NT2/D1 (cell line): ENCODE data around the gene FYB1.

Experiments
- DNase-seq: peaks from one replicate; pipeline ENCODE4 v3.0.0-alpha.2; 2011; ENCODE audit warnings: low read depth, low spot score
- H3K27me3 ChIP-seq: 2 replicates; pipeline ENCODE4 v1.6.0; 2011; ENCODE audit warnings: mild to moderate bottlenecking; ENCODE audit not compliant: insufficient read length, insufficient read depth
- H3K36me3 ChIP-seq: 2 replicates; pipeline ENCODE4 v1.6.1; 2011; ENCODE audit warnings: mild to moderate bottlenecking, low read length, mixed read lengths; ENCODE audit not compliant: insufficient read depth, insufficient read length
- H3K4me1 ChIP-seq: 2 replicates; pipeline ENCODE4 v1.5.1; 2011; ENCODE audit not compliant: insufficient read depth, insufficient read length
- H3K4me3 ChIP-seq: 2 replicates; pipeline ENCODE4 v1.5.1; 2011; ENCODE audit warnings: low read depth; ENCODE audit not compliant: insufficient read length
- H3K9ac ChIP-seq: 2 replicates; pipeline ENCODE4 v1.6.0; 2011; ENCODE audit warnings: low read depth; ENCODE audit not compliant: insufficient read length
- H3K9me3 ChIP-seq: 2 replicates; pipeline ENCODE4 v1.5.1; 2011; ENCODE audit warnings: mild to moderate bottlenecking, low read length; ENCODE audit not compliant: insufficient read depth
- SUZ12 ChIP-seq: IDR thresholded peaks from 2 replicates; pipeline ENCODE4 v1.6.1; 2011; ENCODE audit not compliant: insufficient read length, insufficient read depth; ENCODE audit errors: extremely low read depth
- YY1 ChIP-seq: IDR thresholded peaks from 2 replicates; pipeline ENCODE4 v1.6.1; 2011; ENCODE audit not compliant: insufficient read length, insufficient read depth
- ZNF274 ChIP-seq: IDR thresholded peaks from 2 replicates; pipeline ENCODE4 v1.6.1; 2011; ENCODE audit warnings: mild to moderate bottlenecking, low read depth, low read length

FYB1 gene

DNA sequence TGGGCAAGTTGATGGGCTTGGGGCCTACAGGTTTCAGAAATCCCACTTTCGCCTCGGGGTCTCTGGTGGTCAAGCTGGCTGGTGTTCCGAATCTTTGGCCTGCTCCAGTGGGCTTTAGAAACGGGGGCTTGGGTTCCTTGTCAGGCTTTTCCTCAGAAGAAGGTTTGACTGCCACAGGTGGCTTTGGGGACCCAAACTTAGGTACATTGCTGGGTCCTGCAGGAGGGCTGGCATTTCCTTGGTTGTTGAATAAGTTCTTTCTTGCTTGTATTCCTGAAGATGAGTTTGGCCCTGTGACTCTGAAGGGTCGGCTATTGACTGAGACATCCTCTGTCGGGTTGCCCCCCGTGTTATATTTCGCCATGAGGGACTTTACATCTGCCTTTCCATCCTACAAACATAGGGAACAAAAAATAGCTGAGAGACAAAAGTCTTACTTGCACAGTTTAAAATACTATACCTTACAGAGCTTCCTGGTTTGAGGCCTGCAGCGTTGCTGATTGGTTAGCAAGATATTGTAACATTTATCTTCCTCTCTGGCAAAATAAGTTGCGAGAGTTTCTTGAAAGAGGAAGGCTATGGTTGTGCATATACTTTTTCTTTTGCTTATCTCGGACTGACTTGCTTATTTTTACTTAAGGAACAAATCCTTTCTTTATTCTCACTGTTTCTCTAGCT is 16.6 kb downstream of the FYB1 start:
- no peaks in the 10 kb centered on the region for H3K36me3 ChIP-seq
- TF ChIP-seq YY1 (no peak), ZNF274 (no peak)
- no peak overlapping the region for H3K9ac ChIP-seq
- DNase-seq: no peak
- no peaks in the 10 kb centered on the region for H3K4me1 ChIP-seq
- H3K27me3 ChIP-seq: no peaks in the 10 kb centered on the region
- no peak overlapping the region for H3K4me3 ChIP-seq
- no peaks in the 10 kb centered on the region for H3K9me3 ChIP-seq

DNA sequence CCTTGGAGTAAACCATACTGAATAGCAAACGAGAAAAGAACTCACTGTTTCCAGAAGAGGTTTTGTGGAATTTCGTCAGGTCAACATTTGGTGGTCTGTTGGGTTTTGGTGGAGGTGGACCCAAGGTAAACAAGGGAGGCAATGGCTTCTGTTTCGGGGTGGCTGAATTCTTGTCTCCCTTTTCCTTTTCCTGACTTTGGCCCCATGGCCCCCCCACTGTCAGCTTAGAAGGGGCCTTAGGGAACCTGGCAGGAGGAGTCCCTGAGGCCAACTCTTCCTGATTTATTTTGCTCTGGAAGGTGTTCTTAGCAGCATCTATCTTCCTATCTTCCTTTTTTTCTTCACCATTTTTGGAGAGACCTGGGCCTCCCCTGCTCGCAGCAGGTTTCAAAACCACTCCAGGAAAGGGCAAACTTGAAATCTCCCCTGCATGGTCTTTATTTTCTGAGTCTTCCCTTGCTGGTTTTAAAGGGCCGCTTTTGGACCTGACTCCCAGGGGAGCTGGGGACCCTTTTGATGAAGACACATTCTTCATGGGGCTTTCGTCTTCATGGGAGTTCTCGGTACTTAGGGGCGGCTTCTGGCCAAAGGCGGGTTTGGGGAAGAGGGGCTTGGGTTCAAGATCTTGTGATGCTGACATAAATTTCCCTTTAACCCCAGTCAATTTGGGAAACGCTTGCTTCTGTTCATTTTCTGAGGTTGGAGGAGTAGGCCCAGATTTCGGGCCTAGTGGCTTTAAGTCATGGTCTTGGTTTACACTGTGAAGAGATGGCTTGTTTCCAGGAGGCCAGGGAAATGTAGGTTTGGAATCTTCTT is 17.4 kb downstream of the FYB1 start:
- DNase-seq: no peak
- Histone ChIP-seq H3K4me3 (no peak overlapping the region), H3K9ac (no peak overlapping the region), H3K4me1 (no peaks in the 10 kb centered on the region), H3K36me3 (no peaks in the 10 kb centered on the region), H3K27me3 (no peaks in the 10 kb centered on the region), H3K9me3 (no peaks in the 10 kb centered on the region)
- no peak for TF ChIP-seq SUZ12
- TF ChIP-seq ZNF274: no peak
- no peak for TF ChIP-seq YY1

- no peaks in the 10 kb centered on the region for H3K9me3 ChIP-seq
- DNase-seq: no peak
- no peak overlapping the region for H3K4me3 ChIP-seq
- TF ChIP-seq YY1: no peak
- no peak for TF ChIP-seq SUZ12
- TF ChIP-seq ZNF274: no peak
- no peaks in the 10 kb centered on the region for H3K36me3 ChIP-seq
- H3K27me3 ChIP-seq: no peaks in the 10 kb centered on the region
- H3K4me1 ChIP-seq: no peaks in the 10 kb centered on the region
- H3K9ac ChIP-seq: no peak overlapping the region
Measured at GRCh38 chr5:39201160-39201780, 18.1 kb downstream of the FYB1 start.

- H3K36me3 ChIP-seq: no peaks in the 10 kb centered on the region
- H3K4me1 ChIP-seq: no peaks in the 10 kb centered on the region
- no peak for TF ChIP-seq SUZ12
- H3K9me3 ChIP-seq: no peaks in the 10 kb centered on the region
- no peak for DNase-seq
- H3K9ac ChIP-seq: no peak overlapping the region
- no peaks in the 10 kb centered on the region for H3K27me3 ChIP-seq
- H3K4me3 ChIP-seq: no peak overlapping the region
Measured at GRCh38 chr5:39200081-39200480, 19.3 kb downstream of the FYB1 start.

DNA sequence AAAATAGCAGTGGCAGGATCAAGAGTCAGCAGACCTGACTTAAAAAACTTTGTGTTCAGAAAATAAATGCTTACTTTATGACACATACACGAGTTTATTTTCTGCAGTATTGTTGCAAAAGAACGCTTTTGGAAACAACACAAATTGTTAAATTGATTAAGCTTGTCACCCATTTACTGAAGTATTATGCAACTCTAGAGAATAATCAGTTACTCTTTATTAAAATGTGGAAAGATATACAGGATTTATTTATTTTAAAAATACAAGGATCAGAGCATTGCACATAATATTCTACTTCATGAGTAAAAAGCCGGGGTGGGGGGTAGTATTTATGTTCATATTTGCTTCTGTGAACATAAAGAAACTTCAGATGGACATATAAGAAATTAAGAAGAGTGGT is 20.0 kb downstream of the FYB1 start:
- no peak for DNase-seq
- Histone ChIP-seq H3K36me3 (no peaks in the 10 kb centered on the region), H3K4me3 (no peak overlapping the region), H3K9me3 (no peaks in the 10 kb centered on the region), H3K4me1 (no peaks in the 10 kb centered on the region), H3K9ac (no peak overlapping the region), H3K27me3 (no peaks in the 10 kb centered on the region)
- TF ChIP-seq ZNF274: no peak

DNA sequence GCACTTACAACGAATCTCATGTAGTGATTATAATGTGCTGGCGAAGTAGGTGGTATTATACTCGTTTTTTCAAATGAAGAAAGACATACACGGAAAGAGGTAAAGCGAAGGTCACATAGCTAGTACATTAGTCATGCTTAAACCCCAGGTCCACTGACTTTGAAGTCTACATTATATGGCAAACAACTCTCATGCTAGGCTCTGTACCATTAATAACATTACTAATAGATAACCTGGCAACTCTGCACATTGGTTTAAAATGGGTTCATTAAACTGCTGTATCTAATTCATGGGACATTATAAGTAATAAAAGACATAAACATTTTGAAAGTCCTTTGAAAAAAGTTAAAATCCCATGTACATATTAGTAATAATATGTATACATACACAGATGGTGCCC is 21.2 kb downstream of the FYB1 start:
- Histone ChIP-seq H3K27me3 (no peaks in the 10 kb centered on the region), H3K9me3 (no peaks in the 10 kb centered on the region), H3K4me3 (no peak overlapping the region), H3K9ac (no peak overlapping the region), H3K4me1 (no peaks in the 10 kb centered on the region), H3K36me3 (no peaks in the 10 kb centered on the region)
- no peak for DNase-seq
- TF ChIP-seq ZNF274: no peak
- TF ChIP-seq SUZ12: no peak
- no peak for TF ChIP-seq YY1

DNA sequence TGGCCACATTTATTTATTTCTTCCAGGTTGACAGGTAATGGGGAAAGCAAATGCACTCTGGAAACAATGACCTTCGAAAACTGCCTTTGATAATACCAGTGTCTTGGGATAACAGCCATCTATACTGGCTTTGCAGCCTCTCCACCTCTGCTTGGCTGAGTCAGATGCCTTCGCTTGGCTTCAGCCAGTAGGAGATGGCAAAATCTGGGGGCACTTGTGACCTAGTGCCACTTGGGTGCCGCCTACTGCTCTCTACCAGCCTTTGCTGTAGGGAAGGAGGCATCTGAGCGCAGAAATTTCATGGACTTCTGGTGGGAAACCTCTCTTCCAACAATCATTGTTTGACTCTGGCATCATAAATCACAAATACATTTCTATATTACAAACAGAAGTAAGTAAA is 21.8 kb downstream of the FYB1 start:
- H3K27me3 ChIP-seq: no peaks in the 10 kb centered on the region
- no peak for DNase-seq
- no peak overlapping the region for H3K9ac ChIP-seq
- no peak overlapping the region for H3K4me3 ChIP-seq
- no peak for TF ChIP-seq SUZ12
- no peak for TF ChIP-seq YY1
- TF ChIP-seq ZNF274: no peak
- no peaks in the 10 kb centered on the region for H3K4me1 ChIP-seq
- H3K36me3 ChIP-seq: no peaks in the 10 kb centered on the region
- no peaks in the 10 kb centered on the region for H3K9me3 ChIP-seq

GRCh38 chr5:39195198-39195826 is 24.1 kb downstream of the FYB1 start:
- no peak for DNase-seq
- no peaks in the 10 kb centered on the region for H3K9me3 ChIP-seq
- H3K9ac ChIP-seq: no peak overlapping the region
- no peaks in the 10 kb centered on the region for H3K4me1 ChIP-seq
- no peak for TF ChIP-seq ZNF274
- TF ChIP-seq SUZ12: no peak
- no peak for TF ChIP-seq YY1
- no peaks in the 10 kb centered on the region for H3K27me3 ChIP-seq
- no peak overlapping the region for H3K4me3 ChIP-seq
- no peaks in the 10 kb centered on the region for H3K36me3 ChIP-seq
